CD14-positive monocyte (primary cell): ENCODE results near the gene RCN1. TPM values are rescaled to one million over a fixed set of nuclear protein-coding genes. Genes with fewer than 3 reads are reported as not detected.

Experiments
- DNase-seq, 3 donors: peaks; one replicate each; pipeline ENCODE4 v3.0.0-alpha.2; 2011 to 2022
- H2AFZ ChIP-seq: 2 replicates; pipeline ENCODE4 v1.6.0; 2012; ENCODE audit warnings: mild to moderate bottlenecking, low read depth, low read length, inconsistent platforms; ENCODE audit not compliant: insufficient read depth, poor library complexity, severe bottlenecking
- H3K27ac ChIP-seq, 2 donors: 1 replicate in 1 of 2; 2 replicates in 1 of 2; pipeline ENCODE4 v1.5.1; 2012 to 2013; ENCODE audit warnings: low read length in 2 of 2, control low read depth in 1 of 2, inconsistent platforms in 1 of 2, low read depth in 1 of 2, mild to moderate bottlenecking in 1 of 2
- H3K27me3 ChIP-seq, 2 donors: one replicate each; pipeline versions ENCODE4 v1.6.0 to v1.6.1; 2011 to 2013; ENCODE audit warnings: low read length in 2 of 2; ENCODE audit not compliant: control insufficient read depth in 2 of 2, insufficient read depth in 2 of 2
- H3K36me3 ChIP-seq, 2 donors: replicated peaks in 1 of 2; 1 replicate in 1 of 2; 2 replicates in 1 of 2; pipeline versions ENCODE4 v1.5.1 to v1.6.1; 2012 to 2013; ENCODE audit warnings: low read length in 2 of 2, control low read depth in 1 of 2, inconsistent platforms in 1 of 2, mild to moderate bottlenecking in 1 of 2; ENCODE audit not compliant: insufficient read depth in 2 of 2, control insufficient read depth in 1 of 2
- H3K4me1 ChIP-seq, 2 donors: 1 replicate in 1 of 2; 2 replicates in 1 of 2; pipeline versions ENCODE4 v1.5.1 to v1.6.1; 2012 to 2013; ENCODE audit warnings: low read length in 2 of 2, control low read depth in 1 of 2, inconsistent platforms in 1 of 2, mild to moderate bottlenecking in 1 of 2, moderate library complexity in 1 of 2; ENCODE audit not compliant: insufficient read depth in 2 of 2, control insufficient read depth in 1 of 2
- H3K4me2 ChIP-seq: replicated peaks from 2 replicates; pipeline ENCODE3; 2012; ENCODE audit warnings: low read length, moderate library complexity, mild to moderate bottlenecking; ENCODE audit not compliant: poor library complexity, severe bottlenecking; ENCODE audit errors: extremely low read depth
- H3K4me3 ChIP-seq, 3 experiments: fragments of 200-600 bp in 1 of 3; sonication (generic) in 1 of 3; replicated peaks in 1 of 3; 1 replicate in 2 of 3; 2 replicates in 1 of 3; pipeline ENCODE4 v1.5.1; 2011 to 2013; ENCODE audit warnings: low read length in 3 of 3, mild to moderate bottlenecking in 3 of 3, control low read depth in 2 of 3, low read depth in 2 of 3, inconsistent platforms in 1 of 3, moderate library complexity in 1 of 3
- H3K79me2 ChIP-seq: 2 replicates; pipeline ENCODE4 v1.6.0; 2012; ENCODE audit warnings: mild to moderate bottlenecking, control low read depth, inconsistent platforms, low read length, moderate library complexity; ENCODE audit not compliant: insufficient read depth
- H3K9ac ChIP-seq: 2 replicates; pipeline ENCODE4 v1.6.0; 2017; ENCODE audit warnings: low read length, mild to moderate bottlenecking; ENCODE audit not compliant: insufficient read depth, poor library complexity, severe bottlenecking
- H3K9me3 ChIP-seq, 2 donors: replicated peaks in 1 of 2; 1 replicate in 1 of 2; 2 replicates in 1 of 2; pipeline versions ENCODE4 v1.5.1 to v1.6.1; 2012 to 2013; ENCODE audit warnings: low read length in 2 of 2, control low read depth in 1 of 2; ENCODE audit not compliant: control insufficient read depth in 1 of 2, insufficient read depth in 1 of 2
- H4K20me1 ChIP-seq: 2 replicates; pipeline ENCODE4 v1.6.0; 2012; ENCODE audit warnings: mild to moderate bottlenecking, low read length, control low read depth, moderate library complexity; ENCODE audit not compliant: insufficient read depth
- H3K27ac Mint-ChIP-seq, 7 donors: one replicate each; pipeline ENCODE4 v1.8.0; 2020; ENCODE audit warnings: mild to moderate bottlenecking in 7 of 7, mixed read lengths in 7 of 7, moderate library complexity in 6 of 7, inconsistent platforms in 2 of 7
- H3K27me3 Mint-ChIP-seq, 3 donors: one replicate each; pipeline ENCODE4 v1.8.0; 2021 to 2022; ENCODE audit warnings: low read depth in 3 of 3, mild to moderate bottlenecking in 3 of 3, mixed read lengths in 3 of 3, moderate library complexity in 3 of 3, inconsistent platforms in 1 of 3
- H3K36me3 Mint-ChIP-seq, 2 donors: one replicate each; pipeline ENCODE4 v1.8.0; 2020; ENCODE audit warnings: mixed read lengths in 2 of 2, inconsistent platforms in 1 of 2, mild to moderate bottlenecking in 1 of 2
- H3K4me1 Mint-ChIP-seq: one replicate; pipeline ENCODE4 v1.8.0; 2020; ENCODE audit warnings: mild to moderate bottlenecking, mixed read lengths
- H3K4me3 Mint-ChIP-seq, 2 donors: one replicate each; pipeline ENCODE4 v1.8.0; 2020; ENCODE audit warnings: mild to moderate bottlenecking in 2 of 2, mixed read lengths in 2 of 2, moderate library complexity in 1 of 2
- H3K9me3 Mint-ChIP-seq, 7 donors: one replicate each; pipeline ENCODE4 v1.8.0; 2020 to 2022; ENCODE audit warnings: mixed read lengths in 7 of 7, mild to moderate bottlenecking in 6 of 7, moderate library complexity in 6 of 7, inconsistent platforms in 2 of 7
- WGBS: methylation state at CpG from one replicate; pipeline ENCODE4 v1.1.5; 2013; ENCODE audit warnings: missing lambda C conversion rate; ENCODE audit not compliant: insufficient coverage; 5-methylcytosine and 5-hydroxymethylcytosine counted together
- intact Hi-C, 2 donors: fragments of 100-400 bp; cut with micrococcal nuclease; formaldehyde crosslinking; loops; one replicate each; pipeline versions ENCODE4 v1.15.0 to v1.15.1; 2023
- polyA plus RNA-seq, 3 donors: library from polyadenylated mRNA; depleted of rRNA in 1 of 3; unstranded in 2 of 3; stranded (reverse) in 1 of 3; fragments of 300-500 nt in 2 of 3; fragments of >200 nt in 1 of 3; fragmentation: Illumina TruSeq in 2 of 3; gene quantifications; 1 replicate in 2 of 3; 2 replicates in 1 of 3; pipeline ENCODE4 v1.2.3, GENCODE V29; 2012 to 2021
- TF ChIP-seq, protein P1 (sequence below): fragments of 200-600 bp; IDR thresholded peaks from one replicate; pipeline ENCODE4 v1.8.0; 2022; ENCODE audit warnings: antibody characterized with exemption, mild to moderate bottlenecking

RCN1 gene
- polyA plus RNA-seq, 3 donors: 7.3 to 22.0 (median 20.5) TPM

DNA sequence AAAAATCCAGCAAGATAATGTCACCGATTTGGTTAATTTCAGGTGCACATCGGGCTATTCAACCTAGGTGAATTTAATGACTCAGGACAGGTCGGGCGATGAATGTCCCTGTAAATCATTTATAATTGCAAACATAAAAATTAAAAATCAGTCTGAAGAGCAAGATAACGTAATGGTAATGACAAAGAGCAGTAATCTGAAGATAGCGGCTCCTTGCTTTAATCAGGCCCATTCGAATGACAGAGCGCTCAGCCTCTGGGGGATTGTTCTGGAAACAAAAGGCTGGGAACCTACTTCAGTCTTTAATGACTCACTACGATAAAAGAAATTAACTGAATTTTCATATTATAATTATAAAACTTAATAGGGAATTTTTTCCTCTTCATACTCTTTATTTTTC, 61.3 kb downstream of the RCN1 start:
- no peak overlapping the region for H2AFZ ChIP-seq
- Mint-ChIP-seq H3K27ac (no peak overlapping the region), H3K4me1 (peaks cover 7% of the 10 kb centered on the region), H3K4me3 (no peak overlapping the region), H3K36me3 (no peaks in the 10 kb centered on the region), H3K9me3 (peaks cover 0 to 9% (median 0%) of the 10 kb centered on the region in 7 donors), H3K27me3 (peaks cover 0 to 6% (median 2%) of the 10 kb centered on the region in 3 donors)
- H3K27ac ChIP-seq: no peak overlapping the region
- H3K9me3 ChIP-seq: no peaks in the 10 kb centered on the region
- H3K27me3 ChIP-seq: no peaks in the 10 kb centered on the region
- no peak overlapping the region for H3K4me2 ChIP-seq
- no peaks in the 10 kb centered on the region for H4K20me1 ChIP-seq
- no peak overlapping the region for H3K9ac ChIP-seq
- no peak for DNase-seq
- H3K4me3 ChIP-seq: no peak overlapping the region
- WGBS: no CpG with 5 or more reads among the region's 9 CpGs
- TF ChIP-seq, protein P1, sequence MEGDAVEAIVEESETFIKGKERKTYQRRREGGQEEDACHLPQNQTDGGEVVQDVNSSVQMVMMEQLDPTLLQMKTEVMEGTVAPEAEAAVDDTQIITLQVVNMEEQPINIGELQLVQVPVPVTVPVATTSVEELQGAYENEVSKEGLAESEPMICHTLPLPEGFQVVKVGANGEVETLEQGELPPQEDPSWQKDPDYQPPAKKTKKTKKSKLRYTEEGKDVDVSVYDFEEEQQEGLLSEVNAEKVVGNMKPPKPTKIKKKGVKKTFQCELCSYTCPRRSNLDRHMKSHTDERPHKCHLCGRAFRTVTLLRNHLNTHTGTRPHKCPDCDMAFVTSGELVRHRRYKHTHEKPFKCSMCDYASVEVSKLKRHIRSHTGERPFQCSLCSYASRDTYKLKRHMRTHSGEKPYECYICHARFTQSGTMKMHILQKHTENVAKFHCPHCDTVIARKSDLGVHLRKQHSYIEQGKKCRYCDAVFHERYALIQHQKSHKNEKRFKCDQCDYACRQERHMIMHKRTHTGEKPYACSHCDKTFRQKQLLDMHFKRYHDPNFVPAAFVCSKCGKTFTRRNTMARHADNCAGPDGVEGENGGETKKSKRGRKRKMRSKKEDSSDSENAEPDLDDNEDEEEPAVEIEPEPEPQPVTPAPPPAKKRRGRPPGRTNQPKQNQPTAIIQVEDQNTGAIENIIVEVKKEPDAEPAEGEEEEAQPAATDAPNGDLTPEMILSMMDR: no peak
- no peaks in the 10 kb centered on the region for H3K79me2 ChIP-seq
- no peaks in the 10 kb centered on the region for H3K4me1 ChIP-seq
- H3K36me3 ChIP-seq: no peaks in the 10 kb centered on the region
- intact Hi-C loops: no loop called here

DNA sequence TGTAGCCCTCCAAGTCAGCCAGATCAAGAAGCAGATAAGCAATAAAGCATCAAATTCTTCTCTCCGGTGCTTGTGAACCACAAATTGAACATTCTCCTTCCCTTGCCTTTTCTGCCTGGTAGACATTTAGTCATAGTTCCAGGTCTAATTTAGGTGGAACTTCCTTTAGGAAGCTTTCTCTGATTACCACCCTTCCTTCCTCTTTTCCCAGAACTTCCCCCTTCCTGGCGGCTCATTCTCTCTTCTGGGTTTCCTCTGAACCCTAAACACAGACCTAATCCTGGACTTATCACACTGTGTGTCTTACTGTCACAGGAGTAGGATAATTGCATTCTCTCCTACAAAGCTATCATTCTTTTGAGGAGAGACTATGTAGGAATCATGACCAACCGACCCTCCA, 61.9 kb downstream of the RCN1 start:
- Histone ChIP-seq H3K27me3 (no peaks in the 10 kb centered on the region), H3K79me2 (no peaks in the 10 kb centered on the region), H3K9ac (no peak overlapping the region), H3K4me1 (no peaks in the 10 kb centered on the region), H3K36me3 (no peaks in the 10 kb centered on the region), H3K27ac (no peak overlapping the region), H3K9me3 (no peaks in the 10 kb centered on the region), H3K4me3 (no peak overlapping the region), H3K4me2 (no peak overlapping the region), H4K20me1 (no peaks in the 10 kb centered on the region), H2AFZ (no peak overlapping the region)
- TF ChIP-seq, protein P1: no peak
- no peak for DNase-seq
- H3K36me3 Mint-ChIP-seq: no peaks in the 10 kb centered on the region
- peaks cover 0 to 7% (median 0%) of the 10 kb centered on the region in 7 donors for H3K9me3 Mint-ChIP-seq
- no peak overlapping the region for H3K4me3 Mint-ChIP-seq
- H3K27ac Mint-ChIP-seq: no peak overlapping the region
- peaks cover 0 to 6% (median 2%) of the 10 kb centered on the region in 3 donors for H3K27me3 Mint-ChIP-seq
- intact Hi-C loops: no loop called here
- peaks cover 7% of the 10 kb centered on the region for H3K4me1 Mint-ChIP-seq
- WGBS: 0% methylated on average over 1 of the region's 3 CpGs
